Activated T-cell treated with anti-CD3 and anti-CD28 coated beads for 24 hours (primary cell): ENCODE data around the gene CCNJ.
"Not testable (repeated sequence)": the region's sequence is repeated elsewhere in the genome, so short reads cannot be mapped to it uniquely, and the experiment has no call there.

ENCODE experiments used
- DNase-seq: peaks from one replicate; pipeline ENCODE4 v3.0.0-alpha.2; 2020; ENCODE audit warnings: low read depth

The CCNJ gene, protein sequence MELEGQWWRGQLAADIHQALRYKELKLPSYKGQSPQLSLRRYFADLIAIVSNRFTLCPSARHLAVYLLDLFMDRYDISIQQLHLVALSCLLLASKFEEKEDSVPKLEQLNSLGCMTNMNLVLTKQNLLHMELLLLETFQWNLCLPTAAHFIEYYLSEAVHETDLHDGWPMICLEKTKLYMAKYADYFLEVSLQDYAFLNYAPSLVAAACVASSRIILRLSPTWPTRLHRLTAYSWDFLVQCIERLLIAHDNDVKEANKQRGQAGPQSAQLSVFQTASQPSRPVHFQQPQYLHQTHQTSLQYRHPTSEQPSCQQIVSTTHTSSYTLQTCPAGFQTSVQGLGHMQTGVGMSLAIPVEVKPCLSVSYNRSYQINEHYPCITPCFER

DNA sequence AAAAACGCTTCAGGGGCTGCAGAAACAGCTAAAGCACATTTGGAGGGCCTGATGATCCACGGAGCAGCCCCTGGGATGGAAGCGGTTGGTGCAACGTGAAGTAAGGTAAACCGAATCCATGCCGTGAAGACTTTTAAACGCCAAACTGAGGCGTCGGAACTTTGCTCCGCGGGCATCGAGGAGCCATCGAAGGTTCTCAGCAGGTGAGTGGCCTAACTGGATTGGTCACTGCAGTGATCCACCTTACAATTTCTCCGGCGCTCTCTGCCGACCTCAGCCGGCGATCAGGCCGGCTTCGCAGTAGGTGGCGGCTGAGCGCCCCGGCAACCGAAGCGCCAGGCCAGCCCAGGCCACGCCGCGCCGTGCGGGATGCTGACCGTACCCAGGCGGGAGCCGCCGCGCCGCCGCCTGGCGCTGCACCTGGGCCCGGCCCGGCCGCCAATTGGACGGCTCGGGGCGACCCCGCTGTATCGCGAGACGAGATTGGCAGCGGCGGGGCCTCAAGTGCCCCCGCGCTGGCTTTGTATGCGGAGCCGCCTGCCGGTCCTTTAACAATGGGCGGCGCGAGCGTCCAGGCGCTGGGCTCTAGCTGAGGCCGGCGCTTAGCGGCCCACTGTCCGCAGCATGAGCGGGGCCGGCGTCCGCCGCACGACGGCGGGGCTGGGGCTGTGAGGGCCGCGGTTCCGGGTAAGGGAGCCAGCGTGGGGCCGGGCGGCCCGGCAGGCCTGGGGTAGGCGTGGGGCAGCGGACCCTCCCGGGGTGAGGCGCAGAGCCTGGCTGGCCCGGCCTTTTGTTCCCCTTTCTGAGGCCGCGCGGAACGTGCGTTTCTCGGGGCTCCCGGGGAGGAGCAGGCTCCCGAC, at the start of gene CCNJ:
Gene CCNJ (plus strand): TSS at position 551 of the 860 bp plus-strand sequence. CDS start 811 bp downstream, outside the sequence.
- DNase-seq, result peak; percentile 76

DNA sequence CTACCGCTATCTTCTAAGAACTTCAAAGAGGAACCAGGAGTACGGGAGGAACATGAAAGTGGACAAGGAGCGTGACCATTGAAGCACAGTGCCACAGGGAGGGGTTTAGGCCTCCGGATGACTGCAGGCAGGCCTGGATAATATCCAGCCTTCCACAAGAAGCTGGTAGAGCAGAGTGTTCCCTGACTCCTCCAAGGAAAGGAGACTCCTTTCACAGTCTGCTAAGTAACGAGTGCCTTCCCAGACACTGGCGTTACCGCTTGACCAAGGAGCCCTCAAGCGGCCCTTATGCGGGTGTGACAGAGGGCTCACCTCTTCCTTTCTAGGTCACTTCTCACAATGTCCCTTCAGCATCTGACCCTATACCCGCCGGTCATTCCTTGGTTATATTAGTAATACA, 49.0 kb upstream of the CCNJ start:
- not testable (repeated sequence) for DNase-seq

DNA sequence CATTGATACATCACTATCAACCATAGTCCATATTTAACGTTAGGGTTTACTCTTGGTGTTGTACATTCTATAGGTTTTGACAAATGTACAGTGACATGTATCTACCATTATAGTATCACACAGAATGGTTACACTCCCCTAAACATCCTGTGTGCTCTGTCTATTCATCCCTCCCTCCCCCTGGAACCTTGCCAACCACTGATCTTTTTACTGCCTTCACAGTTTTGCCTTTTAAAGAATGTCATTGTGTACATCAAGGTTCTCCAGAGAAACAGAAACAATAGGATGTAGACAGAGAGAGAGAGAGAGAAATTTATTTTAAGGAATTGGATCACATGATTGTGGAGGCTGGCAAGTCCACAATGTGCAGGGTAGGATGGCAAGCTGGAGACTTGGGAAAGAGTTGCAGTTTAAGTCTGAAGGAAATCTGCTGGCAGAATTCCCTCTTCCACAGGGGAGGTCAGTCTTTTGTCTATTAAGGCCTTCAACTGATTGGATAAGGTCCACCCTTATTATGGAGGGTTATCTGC, 45.1 kb upstream of the CCNJ start:
- DNase-seq, result no peak

DNA sequence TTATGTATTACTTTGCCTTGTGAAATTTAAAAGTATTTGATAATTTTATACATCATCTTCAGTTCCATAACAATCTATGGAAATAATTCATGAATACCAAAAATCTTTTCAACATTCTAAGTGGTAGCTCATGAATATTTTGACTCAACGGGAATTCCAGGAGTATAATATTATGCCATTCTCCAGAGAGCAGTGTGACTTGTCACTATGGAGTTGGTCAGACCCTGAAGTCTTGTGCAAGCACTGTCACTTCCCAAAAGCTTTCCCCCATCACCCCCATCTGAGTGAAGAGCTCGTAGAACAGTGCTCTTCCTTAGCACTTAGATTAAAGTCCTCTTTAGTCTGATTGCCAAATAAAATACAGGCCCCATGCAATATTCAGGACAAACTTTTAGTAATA, 29.4 kb upstream of the CCNJ start:
- DNase-seq, result no peak

DNA sequence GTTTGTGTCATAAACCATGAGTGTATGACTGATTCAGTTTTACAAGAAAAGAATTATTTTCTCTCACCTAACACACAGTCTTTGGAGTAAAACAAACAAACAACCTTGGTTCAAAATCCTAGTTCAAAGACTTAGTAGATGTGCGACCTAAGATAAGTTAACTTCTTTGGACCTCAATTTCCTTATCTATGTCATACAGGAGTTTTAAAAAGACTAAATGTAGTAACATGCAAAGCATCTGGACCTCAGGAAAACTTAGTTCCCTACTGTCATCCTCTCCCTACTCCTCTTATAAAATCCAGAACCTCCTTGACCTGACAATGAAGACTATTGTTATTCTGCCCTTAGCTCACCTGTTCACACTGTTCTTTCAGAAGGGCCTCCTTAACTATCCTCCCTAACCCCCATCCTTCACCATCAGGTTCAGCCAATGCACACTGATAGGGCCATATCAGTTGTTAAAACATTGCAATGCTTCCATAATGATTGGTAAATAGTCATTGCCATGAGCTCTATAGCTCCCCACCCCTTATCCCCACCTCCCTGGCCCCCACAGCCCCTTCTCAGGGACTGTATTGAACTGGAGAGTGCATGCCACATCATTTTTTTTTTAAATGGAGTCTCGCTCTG, 28.8 kb upstream of the CCNJ start:
- DNase-seq, result no peak

DNA sequence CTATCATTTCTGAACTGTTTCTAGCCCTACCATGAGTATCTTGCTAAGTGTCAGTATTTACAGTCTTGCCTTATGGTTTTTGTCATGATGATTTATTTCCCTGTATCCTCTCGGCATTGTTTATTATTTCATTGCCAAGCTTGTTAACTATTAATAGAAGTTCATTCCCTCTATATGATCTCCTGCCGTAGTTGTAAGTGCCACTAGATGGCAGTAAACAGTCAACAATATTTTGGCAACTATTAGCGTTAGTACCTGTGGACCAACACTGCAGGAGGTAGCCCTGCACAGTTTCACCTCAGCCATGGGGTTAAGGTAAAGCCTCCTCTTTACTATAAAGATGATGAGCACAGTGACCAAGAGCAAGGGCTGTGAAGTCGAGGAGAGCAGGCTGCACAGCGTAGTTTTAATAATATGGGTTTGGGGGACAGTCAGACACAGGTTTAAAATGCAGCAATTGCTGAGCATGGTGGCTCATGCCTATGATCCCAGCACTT, 26.1 kb upstream of the CCNJ start:
- DNase-seq, result peak; percentile 20

DNA sequence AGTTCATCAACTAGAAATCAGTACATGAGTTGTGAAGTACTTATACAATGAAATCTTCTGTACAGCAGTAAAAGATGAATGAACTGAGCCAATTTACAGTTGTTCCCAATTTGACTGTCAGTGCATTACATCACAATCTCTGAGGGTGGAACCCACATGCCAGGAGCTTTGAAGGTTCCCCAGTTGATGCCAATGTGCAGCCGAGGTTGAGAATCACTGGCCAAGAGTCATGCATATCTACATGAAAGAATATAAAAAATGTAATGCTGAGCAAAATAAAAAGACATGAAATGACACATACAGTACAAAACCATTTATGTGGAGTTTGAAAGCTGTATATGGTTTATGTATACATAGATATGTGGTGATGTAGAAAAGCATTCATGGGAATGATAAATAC, 22.1 kb upstream of the CCNJ start:
- DNase-seq, result no peak

DNA sequence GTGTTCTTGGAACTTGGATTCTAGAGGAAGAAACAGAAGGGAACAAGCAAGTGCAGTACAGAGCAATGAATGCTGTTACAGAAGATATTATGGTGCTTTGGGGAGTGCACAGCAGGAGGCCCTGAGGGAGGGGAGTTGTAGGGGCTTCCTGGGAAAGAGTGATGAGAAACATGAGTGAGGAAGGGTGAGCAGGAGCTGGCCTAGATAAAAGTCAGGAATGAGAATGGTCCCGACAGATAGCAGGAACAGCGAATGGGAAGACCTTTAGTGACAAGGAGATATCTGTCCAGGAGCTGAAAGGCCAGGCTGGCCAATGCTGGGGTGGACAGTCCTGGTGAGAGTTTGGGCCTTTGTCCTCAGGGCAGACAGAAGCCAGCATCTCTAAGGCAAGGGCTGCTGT, 20.6 kb upstream of the CCNJ start:
- no peak for DNase-seq

DNA sequence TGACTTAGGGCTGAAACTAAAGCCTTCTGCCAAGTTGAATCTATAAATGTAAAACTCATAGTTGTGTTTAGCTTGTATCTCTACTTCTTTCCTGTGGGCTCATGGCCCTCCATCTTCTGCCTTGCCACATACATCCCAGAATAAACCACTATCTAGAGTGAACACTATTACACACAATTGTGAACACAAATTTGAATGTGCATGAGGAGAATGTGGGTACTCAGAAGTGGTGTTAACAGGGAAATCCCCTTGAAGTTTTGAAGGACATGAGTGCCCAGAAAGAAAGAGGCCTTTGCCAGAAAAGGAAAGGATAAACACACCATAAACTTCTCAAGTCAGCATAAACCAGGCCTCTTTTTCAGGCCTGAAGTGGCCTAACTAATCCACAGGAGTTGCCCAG, 20.2 kb upstream of the CCNJ start:
- no peak for DNase-seq

DNA sequence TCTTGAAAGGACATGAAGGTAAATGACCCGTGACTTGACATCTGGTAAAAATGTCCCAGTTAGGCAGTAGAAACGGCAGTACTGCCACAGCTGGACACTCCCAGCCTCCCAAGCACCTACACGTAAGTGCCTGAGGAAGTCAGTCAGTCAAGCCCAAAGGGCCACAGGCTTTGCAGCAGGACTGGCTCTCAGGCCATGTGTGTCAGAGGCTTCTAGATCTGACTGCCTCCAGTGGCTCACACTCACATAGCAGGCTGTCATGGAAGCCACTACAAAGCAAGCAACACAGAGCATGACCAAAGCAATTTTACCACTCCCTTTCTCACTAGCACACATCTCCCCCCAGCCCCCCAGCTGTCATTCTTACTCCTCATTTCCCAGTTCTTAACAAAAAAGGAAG, 17.8 kb upstream of the CCNJ start:
- DNase-seq, result no peak

DNA sequence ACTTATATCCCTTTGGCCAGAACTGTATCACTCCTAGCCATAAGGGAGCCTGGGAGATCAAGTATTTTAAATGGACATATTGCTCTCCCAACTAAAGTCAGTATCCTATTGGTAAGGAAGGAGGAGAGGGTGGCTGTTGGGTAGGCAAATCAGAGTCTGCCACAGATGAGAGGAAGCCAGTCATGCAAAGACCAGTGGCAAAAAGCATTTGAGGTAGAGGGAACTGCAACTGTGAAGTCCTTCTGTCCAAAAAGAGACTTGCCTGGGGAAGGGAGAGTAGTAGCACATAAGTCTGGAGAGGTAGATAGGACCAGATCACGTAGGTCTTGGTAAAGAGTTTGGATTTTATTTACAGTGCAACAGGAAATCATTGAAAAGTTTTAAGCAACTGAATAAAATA, 8.8 kb upstream of the CCNJ start:
- no peak for DNase-seq

DNA sequence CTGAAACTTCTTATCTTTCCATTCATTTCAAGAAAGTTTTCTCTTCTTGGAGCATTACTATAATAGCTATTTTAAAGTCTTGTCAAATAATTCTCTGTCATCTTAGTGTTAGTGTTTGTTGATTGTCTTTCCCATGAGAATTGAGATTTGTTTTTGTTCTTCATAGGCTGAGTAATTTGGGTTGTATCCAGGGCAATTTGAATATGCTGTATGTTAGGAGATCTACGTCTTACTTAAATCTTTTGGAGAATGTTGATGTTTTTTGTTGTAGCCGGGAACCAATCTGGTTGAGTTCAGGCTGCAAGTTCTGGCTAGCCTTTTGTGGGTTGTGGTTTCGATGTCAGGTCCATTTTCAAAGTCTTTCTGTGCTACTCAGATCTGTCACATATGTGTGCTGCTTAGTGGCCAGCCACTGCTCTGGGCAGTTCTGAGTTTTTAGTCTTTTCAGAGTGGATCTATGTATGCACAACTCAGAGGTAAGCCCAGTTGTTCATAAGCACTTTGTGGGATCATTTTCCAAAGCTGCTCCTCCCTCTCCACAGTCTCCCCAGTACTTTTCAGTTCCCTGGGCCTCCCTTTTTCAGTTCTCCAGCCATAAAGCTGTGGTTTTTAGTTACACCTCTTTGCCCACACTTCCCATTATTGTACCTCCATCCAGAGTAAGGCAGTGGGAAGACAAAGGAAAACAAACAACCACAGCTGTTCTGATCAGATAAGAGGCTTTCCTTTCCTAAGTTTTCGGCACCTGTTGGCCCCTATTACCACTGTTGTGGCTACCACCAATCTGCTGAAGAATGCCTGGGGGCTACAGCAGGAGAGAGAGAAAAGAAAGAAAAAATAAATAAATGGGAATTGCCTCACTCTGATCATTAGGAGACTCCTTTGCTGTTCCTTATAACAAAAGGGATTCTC, 4.7 kb upstream of the CCNJ start:
- DNase-seq, result no peak

DNA sequence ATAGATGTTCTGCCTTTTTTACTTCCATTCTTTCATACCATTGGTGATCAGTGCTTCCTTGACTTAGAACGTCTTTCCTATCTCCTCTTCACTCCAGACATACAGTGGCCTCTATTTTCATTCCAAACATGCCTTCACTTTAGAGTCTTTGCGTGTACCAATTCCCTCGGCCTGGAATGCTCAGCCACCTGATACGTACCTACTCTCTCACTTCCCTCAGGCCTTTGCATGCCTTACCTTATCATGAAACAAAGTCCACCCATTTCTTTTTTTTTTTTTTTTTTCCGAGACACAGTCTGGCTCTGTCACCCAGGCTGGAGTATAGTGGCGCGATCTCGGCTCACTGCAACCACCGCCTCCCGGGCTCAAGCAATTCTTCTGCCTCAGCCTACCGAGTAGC, 2.2 kb upstream of the CCNJ start:
- no peak for DNase-seq

DNA sequence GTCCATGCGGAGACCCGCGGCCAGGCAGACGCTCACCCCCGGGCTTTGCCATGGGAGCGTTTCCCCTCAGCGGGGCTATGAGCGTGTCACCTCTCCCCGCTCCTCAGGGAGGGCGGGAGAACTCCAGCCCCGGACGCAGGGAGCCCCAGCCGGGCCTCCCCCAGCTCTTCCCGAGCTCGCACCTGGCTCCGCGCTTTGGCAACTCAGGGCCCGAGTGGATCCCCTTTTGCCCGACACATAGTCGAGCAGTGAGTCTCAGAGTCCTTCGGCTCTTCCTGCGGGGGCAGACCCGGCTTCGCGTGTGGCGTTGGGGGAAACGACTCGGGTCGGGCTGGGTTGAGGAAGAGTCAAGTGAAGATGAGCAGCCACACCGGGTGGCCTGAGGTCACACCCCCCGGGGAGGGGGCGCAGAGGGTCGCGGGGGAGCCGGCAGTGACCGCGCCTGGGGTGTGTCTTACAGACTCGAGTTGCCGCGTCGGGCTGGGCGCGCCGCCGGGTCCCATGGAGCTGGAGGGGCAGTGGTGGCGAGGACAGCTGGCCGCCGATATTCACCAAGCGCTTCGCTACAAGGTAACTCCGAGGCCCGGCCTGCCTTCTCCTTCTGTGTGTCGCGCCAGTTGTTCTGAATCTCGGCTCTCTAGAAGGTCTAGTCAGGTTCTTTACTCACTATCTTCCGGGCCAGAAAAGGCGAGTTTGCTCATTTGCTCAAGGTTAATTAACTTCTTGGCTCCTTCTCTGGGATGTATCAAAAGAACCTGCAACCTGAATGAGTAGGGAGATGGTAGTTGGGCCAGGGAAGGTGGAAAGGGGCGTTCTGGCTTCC, 721 bp downstream of the CCNJ start:
- peak; percentile 30 for DNase-seq

DNA sequence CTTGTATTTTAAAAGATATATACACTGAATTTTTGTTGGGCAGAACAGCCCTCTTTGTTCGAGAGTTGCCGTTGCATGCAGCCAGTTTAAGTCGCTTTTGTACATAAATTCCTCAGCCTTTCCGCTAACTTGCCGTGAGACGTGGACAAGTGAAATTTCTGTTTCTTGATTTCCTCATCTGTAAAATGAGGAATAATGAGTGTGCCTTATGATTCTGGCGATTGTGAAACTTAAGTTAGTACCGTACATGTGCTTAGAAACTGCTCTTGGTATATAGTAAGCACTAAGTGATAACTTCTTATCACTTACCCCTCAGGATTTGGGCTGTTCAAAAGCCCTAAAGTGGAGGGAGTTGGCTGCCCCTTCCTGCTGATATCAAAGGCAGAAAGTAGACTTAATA, 1.4 kb downstream of the CCNJ start:
- no peak for DNase-seq

DNA sequence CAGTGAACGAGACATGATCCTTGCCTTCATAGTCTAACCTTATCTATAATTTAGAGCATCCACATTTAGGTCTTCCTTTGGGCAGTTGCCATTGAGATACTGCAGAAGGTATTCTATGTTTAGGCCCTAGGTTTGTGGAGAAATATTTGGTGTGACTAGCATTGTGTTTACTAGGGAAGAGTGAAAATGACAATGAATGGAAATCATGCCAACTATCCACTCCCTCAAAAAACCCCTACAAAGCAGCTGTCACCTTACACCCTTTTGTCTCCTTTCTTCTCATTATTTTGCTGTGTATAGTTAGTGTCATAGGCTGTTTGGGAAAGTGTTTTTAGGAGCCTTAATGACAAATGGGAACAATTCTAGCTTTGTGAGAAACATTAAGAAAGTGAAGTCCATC, 3.2 kb downstream of the CCNJ start:
- DNase-seq, result no peak

DNA sequence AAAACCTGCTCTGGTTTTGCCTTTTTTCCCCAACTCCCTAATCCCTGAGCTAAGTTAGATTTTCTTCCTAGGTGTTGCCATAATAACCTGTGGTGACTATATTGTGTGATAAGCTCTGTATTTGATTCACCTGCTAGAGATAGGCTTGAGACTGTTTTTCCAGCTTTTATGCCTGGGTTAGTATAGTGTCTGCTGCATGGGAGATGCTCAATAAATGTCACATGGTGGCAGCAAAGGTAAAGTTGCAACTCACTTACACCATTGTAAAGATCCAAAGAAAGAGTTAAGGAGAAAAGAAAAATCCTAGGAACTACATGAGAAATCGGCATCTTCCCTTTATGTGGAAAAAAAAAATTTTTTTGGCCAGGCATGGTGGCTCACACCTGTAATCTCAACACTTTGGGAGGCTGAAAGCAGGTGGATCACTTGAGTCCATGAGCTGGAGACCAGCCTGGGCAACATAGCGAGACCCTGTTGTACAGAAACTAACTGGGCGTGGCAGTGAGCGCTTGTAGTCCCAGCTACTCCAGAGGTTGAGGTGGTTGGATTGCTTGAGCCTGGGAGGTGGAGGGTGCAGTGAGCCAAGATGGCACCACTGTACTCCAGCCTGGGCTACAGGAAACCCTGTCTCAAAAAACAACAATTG, 3.7 kb downstream of the CCNJ start:
- DNase-seq, result no peak

DNA sequence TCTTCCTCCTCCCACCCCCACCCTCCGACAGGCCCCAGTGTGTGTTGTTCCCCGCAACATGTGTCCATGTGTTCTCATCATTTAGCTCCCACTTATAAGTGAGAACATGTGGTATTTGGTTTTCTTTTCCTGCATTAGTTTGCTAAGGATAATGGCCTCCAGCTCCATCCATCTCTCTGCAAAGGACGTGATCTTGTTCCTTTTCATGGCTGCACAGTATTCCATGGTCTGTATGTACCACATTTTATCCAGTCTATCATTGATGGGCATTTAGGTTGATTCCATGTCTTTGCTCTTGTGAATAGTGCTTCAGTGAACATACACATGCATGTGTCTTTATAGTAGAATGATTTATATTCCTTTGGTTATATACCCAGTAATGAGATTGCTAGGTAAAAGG, 4.5 kb downstream of the CCNJ start:
- DNase-seq, result not testable (repeated sequence)

DNA sequence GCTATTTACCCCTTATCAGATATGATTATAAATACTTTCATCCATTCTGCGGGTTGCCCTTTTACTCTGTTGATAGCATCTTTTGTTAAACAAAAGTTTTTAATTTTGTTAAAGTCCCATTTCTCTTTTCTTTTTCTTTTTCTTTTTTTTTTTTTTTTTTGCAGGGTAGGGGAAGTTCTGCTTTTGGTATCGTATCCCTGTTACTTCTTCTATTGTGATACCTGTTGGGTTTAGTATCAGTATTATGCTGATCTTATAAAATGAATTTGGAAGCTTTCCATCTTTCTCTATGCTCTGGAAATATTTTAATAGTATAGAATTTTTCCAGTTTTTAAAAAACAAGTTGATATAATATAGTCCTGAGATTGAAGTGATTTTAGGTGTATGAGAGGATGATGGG, 6.0 kb downstream of the CCNJ start:
- DNase-seq, result no peak

DNA sequence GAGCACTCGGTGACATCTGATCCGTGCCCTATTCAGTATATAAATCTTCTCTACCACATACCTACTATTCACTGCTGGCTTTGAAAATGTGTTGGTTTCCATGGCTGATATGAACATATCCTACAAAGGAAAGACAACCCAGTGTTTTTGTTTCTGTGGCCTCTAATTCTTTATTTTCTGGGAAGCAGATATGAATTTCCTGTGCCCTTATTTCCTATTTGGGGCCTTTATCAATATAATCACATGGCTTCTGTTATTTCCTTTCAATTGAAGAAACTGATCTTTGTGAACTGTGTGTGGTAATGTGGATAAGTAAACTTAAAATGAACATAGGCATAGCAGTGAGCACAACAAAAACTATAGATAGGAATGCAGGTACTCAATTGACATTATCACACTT, 10.6 kb downstream of the CCNJ start:
- no peak for DNase-seq
